AG09309 (cell line): ENCODE measurements around the gene SAMD11.

Experiments used
- DNase-seq: peaks from one replicate; pipeline ENCODE4 v3.0.0-alpha.2; 2010; ENCODE audit warnings: low read depth
- H3K4me3 ChIP-seq: 2 replicates; pipeline ENCODE4 v1.5.1; 2011; ENCODE audit warnings: mild to moderate bottlenecking, low read depth, low read length, moderate library complexity; ENCODE audit not compliant: control insufficient read depth
- CTCF ChIP-seq: IDR thresholded peaks from 2 replicates; pipeline ENCODE4 v1.5.1; 2011; ENCODE audit warnings: mild to moderate bottlenecking, low read depth, low read length, inconsistent platforms; ENCODE audit not compliant: insufficient read depth, control insufficient read depth; ENCODE audit errors: missing control alignments

Gene SAMD11

GRCh38 chr1:916173-917075 lies 7.3 kb upstream of the SAMD11 start:
- H3K4me3 ChIP-seq: no peak overlapping the region
- no peak for TF ChIP-seq CTCF
- DNase-seq: no peak

- TF ChIP-seq CTCF: no peak
- no peak overlapping the region for H3K4me3 ChIP-seq
- DNase-seq: no peak
Observed at GRCh38 chr1:917076-917459, 6.7 kb upstream of the SAMD11 start.

- TF ChIP-seq CTCF: no peak
- no peak for DNase-seq
- no peak overlapping the region for H3K4me3 ChIP-seq
Observed at GRCh38 chr1:917466-918091, 6.1 kb upstream of the SAMD11 start.

GRCh38 chr1:918353-918752 lies 5.4 kb upstream of the SAMD11 start:
- DNase-seq: no peak
- no peak overlapping the region for H3K4me3 ChIP-seq
- TF ChIP-seq CTCF: no peak

GRCh38 chr1:918843-919242 lies 4.9 kb upstream of the SAMD11 start:
- H3K4me3 ChIP-seq: no peak overlapping the region
- TF ChIP-seq CTCF: no peak
- DNase-seq: no peak

GRCh38 chr1:919271-919872 lies 4.4 kb upstream of the SAMD11 start:
- no peak overlapping the region for H3K4me3 ChIP-seq
- no peak for DNase-seq
- no peak for TF ChIP-seq CTCF
